Lung microvascular endothelial cell (primary cell): Measurements from ENCODE around the gene MAOA. TPM values are rescaled to one million over a fixed set of nuclear protein-coding genes. Genes with fewer than 3 reads are reported as not detected.
"Not testable (repeated sequence)": the region's sequence is repeated elsewhere in the genome, so short reads cannot be mapped to it uniquely, and the experiment has no call there.

ENCODE experiments used
- DNase-seq, 2 donors: peaks; one replicate each; pipeline versions ENCODE4 v3.0.0 to v3.0.0-alpha.2; 2010; ENCODE audit warnings: low read depth in 2 of 2
- total RNA-seq: library from RNA; depleted of rRNA; stranded (reverse); fragments of >200 nt; gene quantifications from 2 replicates; pipeline ENCODE4 v1.2.1, GENCODE V29; 2014

Gene MAOA
- total RNA-seq, 1 donor from 2014 or later: 125 TPM

DNA sequence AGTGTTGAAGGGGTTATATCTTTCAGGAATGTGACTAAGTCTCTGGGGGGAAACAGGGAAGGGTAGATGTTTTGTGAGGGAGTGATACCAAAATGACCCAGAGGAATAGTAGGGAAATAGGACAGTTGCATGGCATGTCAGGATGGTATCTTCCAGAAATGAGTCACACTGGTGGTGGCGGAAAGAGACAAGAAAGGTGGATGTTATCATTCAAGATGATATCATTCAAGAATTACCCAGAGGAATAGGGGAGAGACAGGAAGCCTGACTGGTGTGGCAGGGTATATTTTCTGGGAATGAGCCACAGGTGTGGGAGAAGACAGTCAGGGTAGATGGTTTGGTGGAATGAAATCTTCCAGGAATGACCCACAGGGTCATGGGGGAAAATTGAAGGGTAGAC, 61.1 kb downstream of the MAOA start:
- DNase-seq: no peak

DNA sequence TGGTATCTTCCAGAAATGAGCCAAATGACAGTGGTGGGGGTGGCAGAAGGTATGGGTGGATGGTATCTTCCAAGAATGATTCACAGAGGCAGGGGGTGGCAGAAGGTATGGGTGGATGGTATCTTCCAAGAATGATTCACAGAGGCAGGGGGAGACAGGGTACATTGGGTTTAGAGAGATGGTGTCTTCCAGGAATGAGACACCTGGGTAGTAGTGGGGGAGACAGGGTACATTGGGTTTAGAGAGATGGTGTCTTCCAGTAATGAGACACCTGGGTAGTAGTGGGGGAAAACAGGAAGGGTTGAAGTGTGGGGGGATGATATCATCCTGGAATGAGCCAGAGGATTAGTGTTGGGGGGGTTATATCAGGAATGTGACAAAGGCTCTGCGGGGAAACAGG, 62.0 kb downstream of the MAOA start:
- no peak for DNase-seq

DNA sequence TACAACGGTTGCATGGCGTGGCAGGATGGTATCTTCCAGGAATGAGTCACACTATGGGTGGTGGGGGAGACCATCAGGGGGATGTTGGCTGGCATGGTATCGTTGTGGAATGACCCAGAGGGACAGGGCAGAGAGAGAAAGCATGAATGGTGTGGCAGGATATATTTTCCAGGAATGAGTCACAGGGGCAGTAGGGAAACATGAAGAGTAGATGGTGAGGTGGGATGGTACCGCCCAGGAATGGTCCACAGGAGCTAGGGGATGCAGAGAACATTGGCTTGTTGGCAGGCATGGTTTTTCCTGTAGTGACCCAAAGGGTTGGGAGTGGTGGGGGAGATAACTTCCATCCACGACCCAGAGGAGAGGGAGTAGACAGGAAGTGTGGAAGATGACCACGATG, 62.4 kb downstream of the MAOA start:
- no peak for DNase-seq

DNA sequence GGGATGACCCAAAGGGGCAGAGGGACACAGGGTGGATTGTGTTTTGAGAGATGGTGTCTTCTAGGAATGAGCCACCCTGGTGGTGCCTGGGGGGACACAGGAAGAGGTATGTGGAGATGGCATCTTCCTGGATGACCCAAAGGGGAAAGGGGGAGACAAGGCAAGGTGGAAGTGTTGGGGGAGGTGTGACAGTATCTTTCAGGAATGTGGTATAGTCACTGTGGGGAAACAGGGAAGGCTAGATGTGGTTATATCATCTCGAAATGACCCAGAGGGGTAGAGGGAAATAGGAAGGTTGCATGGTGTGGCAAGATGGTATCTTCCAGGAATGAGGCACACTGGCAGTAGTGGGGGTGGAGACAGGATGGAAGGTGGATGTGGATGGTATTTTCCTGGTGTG, 62.9 kb downstream of the MAOA start:
- no peak for DNase-seq

DNA sequence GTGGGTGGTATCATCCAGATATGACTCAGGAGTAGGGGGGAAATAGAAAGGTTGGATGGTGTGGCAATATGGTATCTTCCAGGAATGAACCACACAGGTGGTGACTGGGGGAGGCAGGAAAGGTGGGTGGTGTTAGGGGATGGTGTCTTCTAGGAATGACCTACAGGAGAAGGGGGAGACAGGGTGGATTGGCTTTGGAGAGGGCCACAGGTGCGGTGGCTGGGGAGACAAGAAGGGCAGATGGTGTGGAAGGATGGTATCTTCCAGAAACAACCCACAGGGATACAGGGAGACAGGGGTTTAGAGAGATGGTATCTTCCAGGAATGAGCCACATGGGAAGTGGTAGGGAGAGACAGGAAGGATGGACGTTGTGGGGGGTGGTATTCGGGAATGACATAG, 64.0 kb downstream of the MAOA start:
- peak in 1 of 2 donors; percentile 30 for DNase-seq

DNA sequence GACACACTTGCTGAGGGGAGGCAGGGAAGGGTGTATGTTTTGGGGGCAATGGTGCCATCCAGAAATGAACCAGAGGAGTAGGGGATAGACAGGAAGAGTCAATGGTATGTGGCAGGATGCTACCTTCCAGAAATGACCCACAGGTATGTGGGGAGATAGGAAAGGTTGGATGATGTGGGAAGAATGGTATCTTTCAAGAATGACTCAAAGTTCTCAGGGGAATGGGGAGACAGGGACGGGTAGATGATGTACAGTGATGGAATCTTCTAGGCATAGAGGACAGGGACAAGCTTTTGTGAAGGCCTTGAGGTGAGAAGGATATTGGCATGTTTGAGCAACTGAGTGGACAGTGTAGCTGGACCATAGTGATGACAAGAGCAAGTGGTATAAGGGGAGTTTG, 64.9 kb downstream of the MAOA start:
- no peak for DNase-seq

DNA sequence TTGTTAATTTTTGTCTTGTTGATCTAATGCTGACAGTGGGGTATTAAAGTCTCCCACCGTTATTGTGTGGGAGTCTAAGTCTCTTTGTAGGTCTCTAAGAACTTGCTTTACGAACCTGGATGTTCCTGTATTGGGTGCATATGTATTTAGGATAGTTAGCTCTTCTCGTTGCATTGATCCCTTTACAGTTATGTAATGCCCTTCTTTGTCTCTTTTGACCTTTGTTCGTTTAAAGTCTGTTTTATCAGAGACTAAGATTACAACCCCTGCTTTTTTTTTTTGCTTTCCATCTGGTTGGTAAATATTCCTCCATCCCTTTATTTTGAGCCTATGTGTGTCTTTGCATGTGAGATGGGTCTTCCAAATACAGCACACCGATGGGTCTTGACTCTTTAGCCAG, 69.1 kb downstream of the MAOA start:
- DNase-seq: not testable (repeated sequence)

DNA sequence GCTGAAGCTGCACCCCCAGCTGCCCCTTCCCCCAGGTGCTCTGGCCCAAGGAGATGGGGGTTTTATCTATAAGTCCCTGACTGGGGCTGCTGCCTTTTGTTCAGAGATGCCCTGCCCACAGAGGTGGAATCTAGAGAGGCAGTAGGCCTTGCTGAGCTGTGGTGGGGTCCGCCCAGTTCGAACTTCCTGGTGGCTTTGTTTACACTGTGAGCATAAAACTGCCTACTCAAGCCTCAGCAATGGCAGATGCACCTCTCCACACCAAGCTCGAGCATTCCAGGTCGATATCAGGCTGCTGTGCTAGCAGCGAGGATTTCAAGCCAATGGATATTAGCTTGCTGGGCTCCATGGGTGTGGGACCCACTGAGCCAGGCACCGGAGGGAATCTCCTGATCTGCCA, 71.2 kb downstream of the MAOA start:
- DNase-seq: not testable (repeated sequence)

DNA sequence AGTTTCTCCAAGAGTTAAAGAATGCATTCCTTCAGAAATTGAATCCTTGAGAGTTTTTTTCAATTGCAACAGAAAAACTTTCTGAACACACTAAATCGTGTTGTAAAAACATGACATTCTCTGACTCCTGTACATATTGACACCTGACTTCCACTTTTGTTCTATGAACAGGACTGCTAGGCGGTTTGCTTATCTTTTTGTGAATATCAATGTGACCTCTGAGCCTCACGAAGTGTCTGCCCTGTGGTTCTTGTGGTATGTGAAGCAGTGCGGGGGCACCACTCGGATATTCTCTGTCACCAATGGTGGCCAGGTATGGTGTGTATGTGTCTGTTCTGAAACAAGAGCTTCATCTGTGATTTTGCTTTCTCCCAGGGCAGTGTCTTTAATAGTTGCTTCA, 71.9 kb downstream of the MAOA start:
- no peak for DNase-seq

DNA sequence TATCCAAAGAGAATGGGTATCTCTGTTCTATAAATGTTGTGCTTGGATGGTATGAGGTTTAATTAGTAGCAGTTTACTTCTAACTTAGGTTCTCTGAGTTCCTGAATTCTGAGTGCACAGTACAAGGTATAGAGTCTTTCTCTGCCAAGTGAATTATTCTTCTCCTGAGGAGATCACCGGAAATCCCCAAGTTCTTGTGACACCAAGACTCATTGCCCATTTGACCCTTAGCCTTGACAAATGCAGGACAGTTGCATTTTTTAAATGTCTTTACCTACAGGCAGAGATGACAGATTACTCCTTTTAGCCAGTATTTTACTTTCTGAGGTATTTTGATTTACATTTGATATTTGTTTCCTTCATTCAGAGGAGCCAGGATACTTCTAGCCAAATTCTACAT, 72.9 kb downstream of the MAOA start:
- peak in 1 of 2 donors; percentile 16 for DNase-seq

DNA sequence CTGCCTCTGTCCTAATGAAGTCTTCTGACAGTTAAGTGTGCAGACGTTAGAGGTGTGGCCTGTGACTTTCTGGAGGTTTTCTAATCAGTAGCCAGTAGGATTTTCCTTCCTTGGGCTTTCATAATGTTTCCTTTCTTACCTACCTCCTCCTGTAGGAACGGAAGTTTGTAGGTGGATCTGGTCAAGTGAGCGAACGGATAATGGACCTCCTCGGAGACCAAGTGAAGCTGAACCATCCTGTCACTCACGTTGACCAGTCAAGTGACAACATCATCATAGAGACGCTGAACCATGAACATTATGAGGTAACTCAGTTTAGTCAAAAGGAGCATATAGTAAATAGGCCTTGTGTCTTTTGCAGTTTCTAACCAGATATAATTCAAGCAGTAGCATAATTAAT, 75.0 kb downstream of the MAOA start:
- no peak for DNase-seq

DNA sequence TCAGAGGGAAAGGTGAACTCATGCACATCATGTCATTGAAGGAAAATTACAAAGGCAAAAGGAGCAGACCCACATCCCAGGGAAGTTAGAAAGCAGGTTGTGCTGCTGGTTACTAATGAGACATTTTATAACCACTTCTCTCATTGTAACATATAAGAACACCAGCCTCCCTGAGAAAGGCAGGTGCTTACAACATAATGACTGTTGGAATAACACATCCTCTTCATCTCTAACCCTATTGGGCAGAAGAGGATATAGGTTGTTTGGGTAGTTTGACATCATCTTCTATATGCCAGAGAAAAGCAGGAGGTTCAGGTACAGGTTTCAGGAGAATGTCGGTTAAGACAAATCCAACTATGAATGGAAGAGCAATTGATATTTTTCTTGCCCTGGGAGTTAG, 77.6 kb downstream of the MAOA start:
- DNase-seq: no peak

DNA sequence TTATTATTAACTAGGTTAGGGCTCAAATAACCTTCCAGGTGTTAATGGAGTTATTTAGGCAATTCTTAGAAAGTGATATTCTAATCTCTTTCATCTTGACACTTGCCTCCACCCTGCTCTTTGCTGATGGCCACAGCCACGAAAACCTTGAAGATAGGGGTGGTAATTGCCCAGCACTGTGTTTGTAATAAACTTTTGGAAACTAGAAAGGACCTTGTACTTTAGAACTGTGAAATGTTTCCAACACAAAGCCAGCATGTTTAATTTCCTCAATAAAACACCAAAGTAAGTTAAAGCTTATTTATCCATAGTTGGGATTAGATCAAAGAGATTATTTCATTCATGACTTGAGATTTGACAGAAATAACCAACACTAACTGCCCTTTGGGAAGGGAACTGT, 78.3 kb downstream of the MAOA start:
- DNase-seq: no peak

DNA sequence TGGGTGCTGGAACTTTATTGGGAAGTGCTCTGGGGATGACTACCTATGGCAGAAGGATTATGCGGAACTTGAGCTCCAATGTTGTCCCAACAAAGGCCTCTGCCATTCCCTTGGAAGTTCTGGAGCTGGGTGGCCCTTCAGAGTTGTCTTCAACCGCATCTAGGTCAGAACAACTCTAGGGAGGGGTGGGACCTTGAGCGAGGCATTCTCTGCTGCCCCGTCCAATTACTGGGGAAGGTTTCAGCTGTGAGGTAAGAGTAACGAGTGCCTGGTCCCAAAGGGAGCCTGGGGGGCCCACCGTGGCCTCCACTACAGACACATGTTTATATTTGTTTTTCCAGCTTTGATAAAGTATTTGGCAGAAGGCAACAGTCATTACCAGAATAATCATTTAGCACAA, 79.4 kb downstream of the MAOA start:
- DNase-seq: no peak

DNA sequence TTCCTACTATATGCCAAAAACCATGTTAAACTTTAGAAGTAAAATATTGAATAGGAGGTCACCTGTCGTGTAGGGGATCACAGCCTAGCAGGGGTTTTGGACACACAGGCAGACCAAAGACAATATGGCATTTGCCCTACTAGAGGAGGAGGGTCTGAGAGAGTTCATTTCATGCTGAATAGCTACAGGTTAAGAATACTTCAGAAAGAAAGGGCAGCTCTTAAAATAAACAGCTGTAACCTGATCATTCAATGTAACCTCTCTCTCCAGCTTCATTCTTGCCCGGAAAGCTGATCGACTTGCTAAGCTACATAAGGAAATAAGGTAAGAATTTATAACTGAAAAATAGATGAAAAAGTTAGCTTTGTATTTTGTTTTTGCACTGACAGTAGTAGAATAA, 79.9 kb downstream of the MAOA start:
- DNase-seq: no peak

DNA sequence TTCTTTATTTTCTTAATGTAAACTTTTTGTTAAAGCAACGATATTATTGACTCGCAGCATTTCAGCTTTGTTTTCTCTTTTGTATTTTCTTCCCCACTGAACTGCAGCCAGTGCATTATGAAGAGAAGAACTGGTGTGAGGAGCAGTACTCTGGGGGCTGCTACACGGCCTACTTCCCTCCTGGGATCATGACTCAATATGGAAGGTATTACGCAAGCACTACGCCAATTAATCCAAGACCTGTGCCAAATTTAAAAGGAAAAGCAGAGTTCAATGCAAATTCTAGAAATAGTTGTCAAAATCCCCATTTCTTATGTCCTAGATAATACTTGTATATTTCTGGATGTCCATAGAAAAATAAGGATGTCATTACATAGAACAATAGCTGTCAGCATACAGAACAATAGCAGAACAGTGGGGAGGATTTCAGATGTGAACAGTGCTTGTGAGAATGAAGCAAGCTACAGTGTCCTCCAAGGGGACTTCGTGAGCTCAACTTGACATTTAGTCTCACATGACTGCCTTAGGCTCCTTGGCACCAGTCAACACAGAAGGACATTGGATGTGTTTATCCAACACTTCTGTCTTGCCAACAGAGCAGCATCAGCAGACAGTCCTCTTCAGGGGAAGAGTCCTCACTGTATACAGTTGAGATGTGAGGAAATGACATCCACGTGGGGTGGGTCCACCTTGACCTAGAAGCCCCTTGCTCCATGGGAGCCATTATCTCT, 85.9 kb downstream of the MAOA start:
- DNase-seq: peak; percentile 27 to 62

DNA sequence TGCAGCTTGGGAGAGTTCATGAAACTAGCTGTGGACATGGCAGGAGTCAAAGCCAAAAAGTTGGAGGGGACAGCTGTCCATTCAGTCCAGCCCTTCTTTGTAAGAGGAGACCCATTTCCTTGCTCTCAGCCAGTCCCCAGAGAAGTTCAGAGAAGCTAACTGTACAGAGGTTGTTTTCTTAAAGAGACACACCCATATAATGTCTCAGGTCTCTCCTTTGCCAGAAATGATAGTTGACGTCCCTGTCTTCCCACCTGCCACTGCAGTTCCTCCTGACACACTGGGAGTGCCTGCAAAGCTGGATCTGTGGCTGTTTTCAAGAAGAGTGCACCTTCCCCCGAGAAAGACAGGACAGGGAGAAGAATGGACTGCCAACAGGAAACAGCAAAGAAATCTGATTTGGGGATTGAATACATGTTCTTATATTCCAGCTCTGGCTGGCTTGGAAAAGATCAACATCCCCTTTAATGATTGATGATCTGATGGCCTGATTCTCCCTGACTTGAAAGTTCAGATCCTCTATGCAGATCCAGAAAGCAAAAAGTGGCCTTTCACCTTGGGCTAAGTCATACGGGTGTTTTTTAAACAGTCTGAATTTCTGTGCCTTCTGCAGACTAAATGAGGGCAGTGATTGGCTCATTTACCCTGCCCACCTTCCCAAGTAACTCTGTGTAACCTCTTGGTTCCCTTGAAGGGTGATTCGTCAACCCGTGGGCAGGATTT, 87.2 kb downstream of the MAOA start:
- DNase-seq: no peak

DNA sequence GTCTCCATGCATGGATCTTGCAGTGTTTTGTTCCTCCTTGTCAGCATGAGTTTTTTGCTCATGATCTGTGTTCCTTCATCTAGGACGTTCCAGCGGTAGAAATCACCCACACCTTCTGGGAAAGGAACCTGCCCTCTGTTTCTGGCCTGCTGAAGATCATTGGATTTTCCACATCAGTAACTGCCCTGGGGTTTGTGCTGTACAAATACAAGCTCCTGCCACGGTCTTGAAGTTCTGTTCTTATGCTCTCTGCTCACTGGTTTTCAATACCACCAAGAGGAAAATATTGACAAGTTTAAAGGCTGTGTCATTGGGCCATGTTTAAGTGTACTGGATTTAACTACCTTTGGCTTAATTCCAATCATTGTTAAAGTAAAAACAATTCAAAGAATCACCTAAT, 88.2 kb downstream of the MAOA start:
- no peak for DNase-seq

DNA sequence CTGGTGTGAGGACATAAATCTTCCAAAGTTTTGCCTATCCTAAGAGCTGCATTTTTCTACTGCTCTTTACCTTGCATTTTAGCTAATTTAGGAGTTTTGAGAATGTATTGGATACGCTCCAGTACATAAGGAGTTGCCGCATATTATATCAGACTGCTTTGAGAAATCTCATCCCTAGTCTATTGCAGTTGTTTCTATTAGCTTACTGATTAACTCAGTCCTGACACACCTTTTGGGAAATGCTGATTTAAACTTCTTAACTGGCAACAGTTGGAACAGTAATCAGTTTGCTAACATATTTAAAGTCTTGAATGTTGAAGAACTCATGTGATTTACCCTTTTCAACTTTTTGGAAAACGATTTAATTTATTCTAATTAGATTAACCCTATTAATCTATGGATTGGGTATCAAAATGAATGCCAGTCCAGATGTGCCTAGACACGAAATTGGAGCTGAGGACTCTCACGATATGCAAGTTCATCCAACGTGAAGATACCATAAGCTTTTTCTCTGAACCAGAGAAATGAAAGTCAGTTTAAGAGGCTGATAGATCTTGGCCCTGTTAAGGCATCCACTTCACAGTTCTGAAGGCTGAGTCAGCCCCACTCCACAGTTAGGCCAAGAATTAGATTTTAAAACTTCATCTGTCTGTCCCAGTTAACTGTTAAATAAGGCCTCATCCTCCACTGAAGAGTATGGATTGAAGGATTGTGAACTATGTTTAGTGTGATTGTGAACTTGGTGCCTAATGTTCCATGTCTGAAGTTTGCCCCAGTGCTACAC, 90.0 kb downstream of the MAOA start:
- no peak for DNase-seq

DNA sequence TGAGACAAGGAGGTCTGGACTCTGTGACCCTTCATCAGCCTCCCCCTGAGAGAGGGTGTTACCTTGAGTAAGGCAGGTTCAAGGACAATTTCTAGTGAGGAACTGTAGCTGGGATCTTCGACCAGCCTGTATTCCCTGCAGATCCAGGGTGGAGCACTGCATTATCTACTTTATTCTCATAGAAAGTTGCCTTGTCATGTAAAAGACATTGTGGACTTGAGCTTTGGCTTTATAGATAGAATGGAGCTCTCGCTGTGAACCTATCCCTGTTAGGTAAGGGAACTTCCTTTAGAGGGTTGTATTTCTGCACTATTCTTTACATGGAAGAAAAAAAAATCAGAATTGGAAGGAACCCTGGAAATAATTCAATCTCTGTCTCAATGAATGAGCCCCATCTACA, 91.4 kb downstream of the MAOA start:
- no peak for DNase-seq

DNA sequence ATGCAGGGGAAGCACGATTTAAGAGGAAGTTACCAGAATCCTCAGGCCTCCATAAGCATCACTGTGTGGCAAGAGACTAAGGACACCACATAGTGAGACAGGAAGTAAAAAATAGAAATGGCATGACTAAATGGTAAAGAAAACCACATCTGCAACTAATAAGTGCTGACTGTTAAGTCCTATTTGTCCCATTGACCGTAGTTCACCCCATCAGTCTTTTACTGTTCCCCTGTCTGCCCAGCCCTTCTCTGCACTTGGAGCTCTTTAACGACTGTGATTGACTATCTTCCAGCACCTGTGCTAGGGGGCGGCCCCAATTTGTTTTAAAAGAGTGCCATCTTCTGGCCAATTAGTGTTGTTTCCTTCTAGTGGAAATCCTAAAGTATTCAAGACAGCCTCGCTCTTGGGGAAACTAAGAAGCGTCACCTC, 94.2 kb downstream of the MAOA start:
- peak; percentile 64 to 73 for DNase-seq

DNA sequence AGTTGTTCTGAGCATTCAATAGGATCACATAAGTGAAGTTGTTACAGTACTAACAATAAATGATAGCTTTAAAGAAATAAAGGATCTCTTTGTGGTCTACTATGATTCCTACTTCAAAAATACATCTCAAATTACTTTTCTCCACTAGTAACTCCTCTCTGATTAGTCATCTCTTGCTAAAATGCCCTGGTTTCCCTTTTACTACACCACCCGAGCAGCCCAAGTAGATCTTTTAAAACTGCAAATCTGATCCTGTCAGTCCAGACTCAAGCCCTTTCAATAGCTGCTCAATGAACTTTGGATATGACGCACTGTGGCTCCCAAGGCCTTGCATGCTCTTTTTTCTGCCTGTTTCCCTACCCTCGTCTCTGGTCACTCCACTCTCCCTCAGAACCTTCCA, 97.5 kb downstream of the MAOA start:
- DNase-seq: no peak

DNA sequence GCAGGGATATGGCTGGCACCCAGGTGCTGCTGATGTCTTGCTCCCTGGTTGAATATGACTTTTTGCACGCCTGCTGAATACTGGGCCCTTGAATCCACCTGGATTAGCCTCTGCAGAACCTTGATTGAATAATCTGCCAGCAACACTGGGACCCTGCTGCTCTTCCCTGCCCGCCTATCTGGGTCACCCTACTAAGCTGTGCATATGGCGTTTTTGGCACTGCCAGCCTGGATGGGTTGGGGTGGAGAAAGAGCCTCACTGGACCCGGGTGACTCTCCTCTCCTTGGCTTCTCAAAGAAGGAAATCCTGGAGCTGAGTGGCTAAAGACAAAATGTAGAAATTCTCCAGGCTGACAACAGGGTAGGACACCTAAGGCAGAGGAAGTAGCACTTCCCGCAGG, 100.0 kb downstream of the MAOA start:
- DNase-seq: no peak
